DND-41 (cell line): Measurements from ENCODE around the gene ATP12A.

ENCODE experiments used
- ATAC-seq: fragments of 200-7000 bp; cut with Tn5 transposase; 3 replicates; pipeline ENCODE4 v1.9.1; 2021; ENCODE audit warnings: low read depth; ENCODE audit not compliant: insufficient read depth
- DNase-seq: peaks from one replicate; pipeline ENCODE4 v3.0.0-alpha.2; 2020
- H2AFZ ChIP-seq: 2 replicates; pipeline ENCODE4 v1.6.0; 2012; ENCODE audit warnings: low read depth, low read length
- H3K27ac ChIP-seq: 2 replicates; pipeline ENCODE4 v1.5.1; 2012; ENCODE audit warnings: low read length, inconsistent platforms
- H3K27me3 ChIP-seq: fragments of 200-600 bp; sonication (generic); 2 replicates; pipeline ENCODE4 v1.6.0; 2012; ENCODE audit warnings: low read length, mild to moderate bottlenecking, inconsistent platforms; ENCODE audit not compliant: insufficient read depth, poor library complexity
- H3K36me3 ChIP-seq: 2 replicates; pipeline ENCODE4 v1.5.1; 2012; ENCODE audit warnings: low read length, inconsistent platforms; ENCODE audit not compliant: insufficient read depth
- H3K4me1 ChIP-seq: 2 replicates; pipeline ENCODE4 v1.5.1; 2012; ENCODE audit warnings: mild to moderate bottlenecking, low read length; ENCODE audit not compliant: insufficient read depth
- H3K4me2 ChIP-seq: 2 replicates; pipeline ENCODE4 v1.6.0; 2012; ENCODE audit warnings: mild to moderate bottlenecking, moderate library complexity, low read length, inconsistent platforms; ENCODE audit not compliant: insufficient read depth
- H3K4me3 ChIP-seq, 2 experiments: fragments of 200-600 bp in 1 of 2; shearing (Covaris generic) in 1 of 2; 2 replicates each; pipeline ENCODE4 v1.5.1; 2012 to 2016; ENCODE audit warnings: inconsistent platforms in 2 of 2, low read length in 2 of 2, mild to moderate bottlenecking in 2 of 2, low read depth in 1 of 2, moderate library complexity in 1 of 2
- H3K79me2 ChIP-seq: 2 replicates; pipeline ENCODE4 v1.6.0; 2012; ENCODE audit warnings: low read length, inconsistent platforms; ENCODE audit not compliant: insufficient read depth
- H3K9ac ChIP-seq: 2 replicates; pipeline ENCODE4 v1.6.0; 2012; ENCODE audit warnings: low read depth, mild to moderate bottlenecking, inconsistent platforms, low read length, moderate library complexity
- H3K9me3 ChIP-seq: 2 replicates; pipeline ENCODE4 v1.5.1; 2012; ENCODE audit warnings: low read length, moderate library complexity, mild to moderate bottlenecking, inconsistent platforms; ENCODE audit not compliant: insufficient read depth, severe bottlenecking
- H4K20me1 ChIP-seq: 2 replicates; pipeline ENCODE4 v1.6.0; 2012; ENCODE audit warnings: low read length; ENCODE audit not compliant: insufficient read depth
- CTCF ChIP-seq: IDR thresholded peaks from 2 replicates; pipeline ENCODE4 v1.5.1; 2012; ENCODE audit warnings: borderline replicate concordance, low read length, moderate library complexity, mild to moderate bottlenecking; ENCODE audit not compliant: poor library complexity, severe bottlenecking; ENCODE audit errors: extremely low read depth
- EZH2 ChIP-seq: IDR thresholded peaks from 3 replicates; pipeline ENCODE4 v1.6.1; 2012; ENCODE audit warnings: borderline replicate concordance, low read depth, mild to moderate bottlenecking, moderate library complexity, low read length, inconsistent platforms; ENCODE audit not compliant: severe bottlenecking

ATP12A gene

GRCh38 chr13:24745861-24746617, 65.8 kb downstream of the ATP12A start:
- H3K9me3 ChIP-seq: no peaks in the 10 kb centered on the region
- H3K27ac ChIP-seq: no peak overlapping the region
- H2AFZ ChIP-seq: no peak overlapping the region
- DNase-seq (no peak), ATAC-seq (no peak)
- no peak overlapping the region for H3K9ac ChIP-seq
- no peak for TF ChIP-seq EZH2
- TF ChIP-seq CTCF: no peak
- no peaks in the 10 kb centered on the region for H3K36me3 ChIP-seq
- peaks cover 9% of the 10 kb centered on the region; the same call in 1 of the 2 replicates for H3K4me1 ChIP-seq
- no peaks in the 10 kb centered on the region for H3K27me3 ChIP-seq
- H3K4me2 ChIP-seq: no peak overlapping the region
- no peaks in the 10 kb centered on the region for H3K79me2 ChIP-seq
- no peaks in the 10 kb centered on the region for H4K20me1 ChIP-seq
- no peak overlapping the region for H3K4me3 ChIP-seq

GRCh38 chr13:24746618-24747247, 66.5 kb downstream of the ATP12A start:
- peaks cover 9% of the 10 kb centered on the region; the same call in 1 of the 2 replicates for H3K4me1 ChIP-seq
- no peaks in the 10 kb centered on the region for H3K9me3 ChIP-seq
- ATAC-seq (no peak), DNase-seq (no peak)
- TF ChIP-seq EZH2: no peak
- no peak for TF ChIP-seq CTCF
- H4K20me1 ChIP-seq: no peaks in the 10 kb centered on the region
- no peaks in the 10 kb centered on the region for H3K79me2 ChIP-seq
- H3K4me3 ChIP-seq: no peak overlapping the region
- H3K36me3 ChIP-seq: no peaks in the 10 kb centered on the region
- H3K4me2 ChIP-seq: no peak overlapping the region
- H3K27ac ChIP-seq: no peak overlapping the region
- H3K27me3 ChIP-seq: no peaks in the 10 kb centered on the region
- no peak overlapping the region for H2AFZ ChIP-seq
- no peak overlapping the region for H3K9ac ChIP-seq

GRCh38 chr13:24747248-24748060, 67.2 kb downstream of the ATP12A start:
- no peak for ATAC-seq
- no peak for DNase-seq
- Histone ChIP-seq H3K27me3 (no peaks in the 10 kb centered on the region), H3K9me3 (no peaks in the 10 kb centered on the region), H3K4me1 (peaks cover 9% of the 10 kb centered on the region; the same call in 1 of the 2 replicates), H3K4me3 (no peak overlapping the region), H2AFZ (no peak overlapping the region), H3K4me2 (no peak overlapping the region), H3K27ac (no peak overlapping the region), H3K9ac (no peak overlapping the region), H3K36me3 (no peaks in the 10 kb centered on the region), H4K20me1 (no peaks in the 10 kb centered on the region), H3K79me2 (no peaks in the 10 kb centered on the region)
- TF ChIP-seq EZH2 (no peak), CTCF (no peak)
